ENCODE data around the gene OR51M1. TPM values are rescaled to one million over a fixed set of nuclear protein-coding genes. Genes with fewer than 3 reads are reported as not detected.
"Not testable (repeated sequence)": the region's sequence is repeated elsewhere in the genome, so short reads cannot be mapped to it uniquely, and the experiment has no call there.

OR51M1 gene, protein sequence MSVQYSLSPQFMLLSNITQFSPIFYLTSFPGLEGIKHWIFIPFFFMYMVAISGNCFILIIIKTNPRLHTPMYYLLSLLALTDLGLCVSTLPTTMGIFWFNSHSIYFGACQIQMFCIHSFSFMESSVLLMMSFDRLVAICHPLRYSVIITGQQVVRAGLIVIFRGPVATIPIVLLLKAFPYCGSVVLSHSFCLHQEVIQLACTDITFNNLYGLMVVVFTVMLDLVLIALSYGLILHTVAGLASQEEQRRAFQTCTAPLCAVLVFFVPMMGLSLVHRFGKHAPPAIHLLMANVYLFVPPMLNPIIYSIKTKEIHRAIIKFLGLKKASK
- not detected in 2 replicates for total RNA-seq (2014; rRNA removed; shearing (Covaris generic))

DNA sequence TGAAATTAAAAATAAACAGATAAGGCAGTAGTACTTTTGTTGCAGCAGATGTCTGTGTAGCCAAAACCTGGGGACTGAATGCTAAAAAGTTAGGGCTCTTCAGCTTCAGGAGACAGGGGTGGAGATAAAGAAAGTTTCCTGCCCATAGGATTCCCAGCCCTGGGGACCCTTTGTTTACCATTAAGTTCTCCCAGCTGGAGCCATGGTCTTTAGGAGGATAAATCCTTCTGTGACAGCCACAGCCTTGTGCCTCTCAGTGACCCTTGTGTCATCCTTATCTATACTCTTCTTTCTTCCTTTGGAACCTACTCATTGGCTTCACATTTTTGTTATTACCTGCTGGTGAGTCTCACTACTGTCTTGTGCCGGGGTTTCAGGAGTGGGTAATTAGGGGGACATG is at the start of gene OR51M1:
Gene OR51M1 (plus strand): TSS at position 237 of the 400 bp plus-strand sequence. CDS start 5,587 bp downstream, outside the sequence.
- no peak for DNase-seq (ENCODE audit: low read depth)

GRCh38 chr11:5335170-5335569 is 48.4 kb upstream of the OR51M1 start:
- no peak for DNase-seq (ENCODE audit: low read depth)

- peak; percentile 10 for DNase-seq (ENCODE audit: low read depth)
Measured at GRCh38 chr11:5336331-5336730, 47.3 kb upstream of the OR51M1 start.

- not testable (repeated sequence) for DNase-seq (ENCODE audit: low read depth)
Measured at GRCh38 chr11:5337253-5337652, 46.4 kb upstream of the OR51M1 start.

- no peak for DNase-seq (ENCODE audit: low read depth)
Measured at GRCh38 chr11:5339771-5340322, 43.8 kb upstream of the OR51M1 start.

GRCh38 chr11:5343474-5344335 is 39.9 kb upstream of the OR51M1 start, which contains the start of gene OR51B5:
OR51B5 (minus strand) TSS chr11:5343524; CDS start chr11:5343524, 0 bp downstream.
- DNase-seq (ENCODE audit: low read depth), result no peak

DNA sequence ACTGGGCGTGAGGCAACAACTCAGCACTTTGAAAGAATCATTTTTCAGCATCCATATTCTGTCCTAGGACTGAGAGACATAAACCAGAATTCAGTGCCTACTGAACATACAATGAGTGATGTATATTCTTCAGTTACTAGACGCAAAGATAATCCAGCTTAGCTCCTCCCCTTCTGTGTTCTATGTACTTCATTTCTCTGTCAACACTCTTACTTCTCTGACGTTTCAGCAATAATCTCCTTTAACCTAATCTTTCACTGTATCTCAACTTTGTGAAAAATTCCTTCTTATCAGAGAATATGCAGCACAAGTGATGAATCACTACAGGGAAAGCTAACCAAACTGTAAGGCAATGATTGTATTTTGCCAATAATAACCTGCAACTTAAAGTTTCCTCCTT is 37.8 kb upstream of the OR51M1 start:
- no peak for DNase-seq (ENCODE audit: low read depth)

GRCh38 chr11:5348551-5349194 is 34.9 kb upstream of the OR51M1 start:
- DNase-seq (ENCODE audit: low read depth), result no peak

DNA sequence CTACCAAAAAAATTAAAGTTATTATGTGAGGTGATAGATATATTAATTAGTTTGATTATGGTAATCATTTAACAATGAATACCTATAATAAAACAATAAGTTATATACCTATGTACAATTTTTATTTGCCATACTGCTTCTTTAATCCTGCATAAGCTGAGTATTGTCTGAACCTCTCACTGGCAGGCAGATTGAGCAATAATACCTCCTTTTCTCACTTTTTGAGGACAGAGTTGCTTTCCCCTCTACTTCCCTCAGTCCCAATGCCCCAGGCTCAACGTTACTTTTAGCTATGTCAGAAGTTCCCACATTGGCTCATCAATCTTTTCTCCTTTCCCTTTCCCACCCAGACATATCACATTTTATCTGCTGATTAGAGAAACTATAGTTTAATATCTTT is 34.1 kb upstream of the OR51M1 start:
- DNase-seq (ENCODE audit: low read depth), result no peak

DNA sequence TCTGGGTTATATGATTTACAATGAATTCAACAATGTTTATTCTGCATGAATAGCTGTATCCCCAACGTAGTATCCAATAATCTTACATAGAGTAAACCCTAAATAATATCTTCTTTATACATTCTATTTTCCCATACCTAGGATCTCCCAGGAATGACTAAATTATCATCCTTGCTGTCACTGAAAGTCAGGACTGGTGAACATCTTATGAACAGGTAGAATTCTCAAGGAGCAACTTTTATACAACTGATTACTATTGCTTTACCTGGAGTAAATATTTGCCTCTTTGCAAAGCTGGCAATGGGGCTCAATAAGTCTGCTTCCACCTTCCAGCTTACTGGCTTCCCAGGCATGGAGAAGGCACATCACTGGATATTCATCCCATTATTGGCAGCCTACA is 32.4 kb upstream of the OR51M1 start, which contains the start of gene OR51B6:
Gene OR51B6 (plus strand): TSS at position 301 of the 400 bp plus-strand sequence. CDS start 0 bp downstream, at position 301.
- DNase-seq (ENCODE audit: low read depth), result no peak

DNA sequence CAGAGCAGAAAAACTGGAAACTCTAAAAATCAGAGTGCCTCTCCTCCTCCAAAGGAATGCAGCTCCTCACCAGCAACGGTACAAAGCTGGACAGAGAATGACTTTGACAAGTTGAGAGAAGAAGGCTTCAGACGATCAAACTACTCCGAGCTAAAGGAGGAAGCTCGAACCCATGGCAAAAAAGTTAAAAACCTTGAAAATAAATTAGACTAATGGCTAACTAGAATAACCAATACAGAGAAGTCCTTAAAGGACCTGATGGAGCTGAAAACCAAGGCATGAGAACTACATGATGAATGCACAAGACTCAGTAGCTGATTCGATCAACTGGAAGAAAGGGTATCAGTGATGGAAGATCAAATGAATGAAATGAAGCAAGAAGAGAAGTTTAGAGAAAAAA is 27.6 kb upstream of the OR51M1 start:
- not testable (repeated sequence) for DNase-seq (ENCODE audit: low read depth)

DNA sequence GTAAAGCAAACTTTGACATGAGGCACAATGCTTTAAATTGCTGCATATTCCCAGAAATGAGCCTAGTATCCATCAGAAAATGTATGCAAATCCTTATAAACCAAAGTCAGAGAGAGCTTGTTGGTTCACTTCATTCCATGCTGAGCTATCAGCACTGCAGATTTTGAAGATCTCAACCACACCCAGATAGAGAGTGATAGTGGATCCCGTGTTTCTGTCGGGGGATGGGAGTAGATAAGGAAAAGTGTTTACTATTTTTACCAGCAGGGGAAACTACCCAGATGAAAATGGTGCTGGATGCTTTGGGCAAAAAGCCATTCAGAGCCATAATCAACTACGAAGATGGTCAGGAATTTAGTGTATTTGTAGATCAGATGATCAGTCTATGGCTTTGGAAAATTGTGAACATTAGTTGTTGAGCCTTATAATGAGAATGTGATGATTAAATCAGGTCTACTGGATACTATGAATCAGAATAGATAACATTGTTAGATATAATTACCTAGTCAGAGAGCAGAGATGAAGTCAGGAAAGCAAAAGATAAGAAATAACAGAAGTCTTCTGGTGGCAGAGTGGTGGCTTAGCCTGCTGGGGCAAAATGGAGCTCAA is 21.5 kb upstream of the OR51M1 start:
- DNase-seq (ENCODE audit: low read depth), result no peak

DNA sequence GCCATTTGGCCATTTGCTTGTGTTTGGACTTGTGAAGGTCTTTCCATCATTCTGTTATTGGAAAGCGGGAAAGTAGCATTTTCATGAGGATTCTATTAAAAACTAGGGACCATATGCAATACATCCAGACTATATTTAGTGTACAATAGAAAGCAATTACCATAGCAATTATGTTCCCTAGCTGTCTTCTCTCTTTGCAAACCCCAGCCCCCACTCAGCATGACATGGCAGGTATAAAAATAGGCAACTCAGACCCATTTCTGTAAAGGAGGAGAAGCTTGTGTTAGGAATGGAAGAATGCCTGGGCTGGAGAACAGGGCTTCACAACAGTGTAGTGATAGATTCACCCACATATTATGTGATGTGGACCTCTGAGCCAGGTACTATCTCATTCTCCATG is 19.9 kb upstream of the OR51M1 start:
- DNase-seq (ENCODE audit: low read depth), result no peak

DNA sequence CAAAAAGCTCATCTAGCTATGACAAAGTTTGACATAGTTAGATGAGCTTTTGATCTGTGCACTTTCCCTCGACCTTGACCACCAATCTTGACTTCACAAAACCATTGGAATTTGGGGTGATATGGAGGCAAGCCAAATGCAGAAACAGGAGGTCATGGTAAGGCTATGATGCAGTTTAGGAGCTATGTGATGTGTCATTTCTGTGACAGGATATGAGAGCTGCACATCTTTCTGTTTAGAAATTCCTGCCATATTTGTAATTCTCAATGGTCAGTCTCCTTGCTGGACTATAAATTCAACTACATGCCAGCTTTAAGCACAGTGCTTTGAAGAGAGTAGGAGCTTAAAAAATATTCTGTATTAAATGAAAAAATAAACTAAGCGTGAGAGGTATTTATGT is 19.4 kb upstream of the OR51M1 start:
- DNase-seq (ENCODE audit: low read depth), result peak; percentile 82

DNA sequence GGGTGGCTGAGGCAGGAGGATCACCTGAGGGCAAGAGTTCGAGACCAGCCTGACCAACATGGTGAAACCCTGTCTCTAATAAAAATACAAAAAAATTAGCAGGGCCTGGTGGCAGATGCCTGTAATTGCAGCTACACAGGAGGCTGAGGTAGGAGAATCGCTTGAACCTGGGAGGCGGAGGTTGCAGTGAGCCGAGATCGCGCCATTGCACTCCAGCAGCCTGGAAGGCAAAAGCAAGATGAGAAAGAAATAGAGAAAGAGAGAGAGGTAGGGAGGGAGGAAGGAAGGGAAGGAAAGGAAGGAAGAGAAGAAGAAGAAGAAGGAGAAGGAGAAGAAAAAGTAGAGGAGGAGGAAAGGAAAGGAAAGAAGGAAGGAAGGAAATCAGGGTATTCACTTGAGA is 17.2 kb upstream of the OR51M1 start:
- DNase-seq (ENCODE audit: low read depth), result not testable (repeated sequence)

DNA sequence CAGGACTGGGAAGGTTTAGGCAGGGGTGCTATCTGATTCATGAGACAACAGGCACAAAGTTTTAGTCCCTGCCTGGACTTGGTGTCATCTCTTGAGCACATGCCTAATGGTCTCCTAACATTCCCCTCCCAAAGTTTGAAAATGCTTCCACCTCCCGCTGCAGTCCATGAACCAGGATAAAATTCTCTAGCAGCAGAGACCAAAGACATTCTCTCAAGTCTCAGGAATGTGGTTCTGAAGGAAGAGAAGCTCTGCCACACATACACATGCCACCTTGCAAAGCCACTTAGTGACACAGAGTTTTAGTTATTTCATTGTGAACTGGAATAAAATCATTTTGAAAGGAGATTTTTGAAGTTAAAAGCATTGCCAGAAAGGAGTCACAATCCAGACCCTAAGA is 16.8 kb upstream of the OR51M1 start:
- DNase-seq (ENCODE audit: low read depth), result peak; percentile 22

DNA sequence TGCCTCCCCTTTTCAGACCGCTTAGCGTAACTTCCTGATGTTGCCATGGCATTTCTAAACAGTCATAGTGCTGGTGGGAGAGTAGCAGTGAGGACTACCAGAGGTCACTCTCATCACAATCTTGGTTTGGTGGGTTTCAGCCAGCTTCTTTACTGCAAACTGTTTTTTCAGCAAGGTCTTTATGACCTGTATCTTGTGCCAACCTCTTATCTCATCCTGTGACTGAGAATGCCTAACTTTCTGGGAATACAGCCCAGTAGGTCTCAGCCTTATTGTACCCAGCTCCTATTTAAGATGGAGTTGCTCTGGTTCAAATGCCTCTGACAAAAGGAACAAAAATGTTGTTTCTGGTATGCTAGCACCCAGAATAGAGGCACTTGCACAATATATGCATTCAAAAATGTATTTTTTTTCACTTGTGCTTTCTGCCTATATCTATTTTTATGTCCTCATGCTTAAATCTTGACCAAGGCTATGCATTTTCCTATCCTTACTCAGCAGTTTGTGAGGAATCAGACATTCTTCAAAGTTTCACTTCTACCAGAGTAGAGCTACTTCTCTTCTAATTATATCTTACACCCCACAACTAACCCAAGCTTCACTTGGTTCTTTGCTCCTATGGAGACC is 16.1 kb upstream of the OR51M1 start:
- DNase-seq (ENCODE audit: low read depth), result peak; percentile 32

DNA sequence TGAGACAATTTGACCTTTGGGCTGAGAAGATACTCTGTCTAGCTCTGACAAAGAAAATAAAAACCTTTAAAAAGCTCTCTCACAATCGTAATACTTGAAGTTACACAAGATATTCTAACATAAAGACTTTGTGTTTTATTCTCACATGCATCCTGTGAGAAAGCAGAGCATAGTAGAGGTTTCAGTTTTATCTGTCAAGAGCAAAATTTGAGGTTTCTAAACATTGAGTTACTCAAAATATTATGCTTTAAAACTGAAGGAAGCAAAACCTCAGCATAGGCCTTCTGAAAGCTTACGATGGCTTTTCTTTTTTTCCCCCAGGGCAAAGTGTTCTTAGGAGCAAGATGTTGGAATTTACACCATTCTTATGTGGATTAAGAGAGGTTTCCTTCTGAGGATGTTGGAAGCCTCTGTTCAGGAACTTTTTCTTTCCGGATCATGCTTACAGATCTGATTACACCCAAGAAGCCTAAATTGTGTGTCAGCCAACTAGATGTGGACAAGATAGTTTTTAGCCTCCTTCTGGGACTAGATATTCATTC is 15.0 kb upstream of the OR51M1 start:
- DNase-seq (ENCODE audit: low read depth), result no peak

- peak; percentile 26 for DNase-seq (ENCODE audit: low read depth)
Measured at GRCh38 chr11:5369789-5370188, 13.8 kb upstream of the OR51M1 start.

DNA sequence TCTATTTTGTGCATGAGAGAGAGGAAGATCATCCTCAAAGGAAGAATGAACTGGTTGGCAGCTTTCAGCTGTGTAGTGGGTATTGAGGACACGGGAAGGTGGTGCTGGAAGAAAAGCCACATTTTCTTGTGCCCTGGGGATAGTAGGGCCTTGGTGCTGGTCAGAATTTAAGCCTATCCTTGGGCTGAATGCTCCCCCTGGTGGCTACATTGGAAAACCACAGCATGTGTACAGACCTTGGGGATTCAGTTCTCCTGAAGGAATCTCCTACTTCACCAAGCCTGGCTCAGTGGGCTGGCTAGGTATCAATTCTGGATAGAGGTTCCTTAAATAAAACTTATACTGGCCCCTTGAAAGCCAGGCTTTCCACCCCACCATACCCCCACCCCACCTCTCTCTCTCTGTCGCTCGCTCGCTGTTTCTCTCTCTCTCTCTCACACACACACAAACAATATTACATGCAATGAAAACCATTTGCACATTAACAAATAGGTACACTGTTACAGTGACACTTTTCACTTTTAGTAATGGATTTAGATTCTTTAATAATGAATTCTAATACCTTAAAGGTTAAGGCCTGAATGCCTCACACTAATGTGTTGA is 2.8 kb upstream of the OR51M1 start:
- DNase-seq (ENCODE audit: low read depth), result peak; percentile 61

All from RPMI7951 (cell line).